Ovary (tissue), 9 donors: ENCODE data around the gene DERL2. TPM values are rescaled to one million over a fixed set of nuclear protein-coding genes. Genes with fewer than 3 reads are reported as not detected.
"Not testable (repeated sequence)": the region's sequence is repeated elsewhere in the genome, so short reads cannot be mapped to it uniquely, and the experiment has no call there.

Source experiments
- DNase-seq, 5 donors: peaks; one replicate each; pipeline ENCODE4 v3.0.0-alpha.2; 2019 to 2020
- H3K27ac ChIP-seq, 2 donors: fragments of 200-600 bp; one replicate each; pipeline versions ENCODE4 v1.5.1 to v1.8.0; 2019 to 2022
- H3K27me3 ChIP-seq: fragments of 200-600 bp; one replicate; pipeline ENCODE4 v1.8.0; 2022
- H3K36me3 ChIP-seq: fragments of 200-600 bp; sonication (generic); one replicate; pipeline ENCODE4 v1.5.1; 2019
- H3K4me1 ChIP-seq: one replicate; pipeline ENCODE4 v1.8.1; 2013; ENCODE audit warnings: mild to moderate bottlenecking, moderate library complexity; ENCODE audit not compliant: insufficient read depth
- H3K4me3 ChIP-seq: fragments of 200-600 bp; sonication (generic); one replicate; pipeline ENCODE4 v1.5.1; 2017
- H3K9me3 ChIP-seq, 2 donors: fragments of 200-600 bp in 1 of 2; sonication (generic) in 1 of 2; one replicate each; pipeline versions ENCODE4 v1.5.1 to v1.8.1; 2013 to 2019; ENCODE audit warnings: mild to moderate bottlenecking in 1 of 2, moderate library complexity in 1 of 2
- CTCF ChIP-seq, 3 donors: fragments of 450-650 bp in 2 of 3; fragments of 200-600 bp in 1 of 3; IDR thresholded peaks; one replicate each; pipeline versions ENCODE4 v1.5.1 to v1.8.0; 2016 to 2022; ENCODE audit warnings: antibody characterized with exemption in 3 of 3, mild to moderate bottlenecking in 1 of 3
- EP300 ChIP-seq: sonication (generic); formaldehyde crosslinking; IDR thresholded peaks from one replicate; pipeline ENCODE4 v1.6.1; 2017; ENCODE audit warnings: antibody characterized with exemption
- POLR2A ChIP-seq: fragments of 450-650 bp; IDR thresholded peaks from one replicate; pipeline ENCODE4 v1.6.1; 2017; ENCODE audit warnings: antibody characterized with exemption, mild to moderate bottlenecking, moderate library complexity
- WGBS, 3 donors: extraction: QIAGEN DNeasy Blood & Tissue Kit in 1 of 3; methylation state at CpG; one replicate each; pipeline versions ENCODE4 v1.1.5 to v1.1.7; 2013 to 2017; 5-methylcytosine and 5-hydroxymethylcytosine counted together
- intact Hi-C, 4 donors: fragments of 100-400 bp; cut with DNase I; formaldehyde crosslinking; loops; one replicate each; pipeline versions ENCODE4 v1.11.0 to v1.15.1; 2022 to 2023
- polyA plus RNA-seq, 2 donors: library from polyadenylated mRNA; stranded (reverse); fragments of 200-250 nt in 1 of 2; fragments of 350-450 nt in 1 of 2; fragmentation: Illumina TruSeq in 1 of 2; extraction: RNeasy Lipid Tissue Mini Kit (QIAGEN cat#74804) in 1 of 2; gene quantifications; one replicate each; pipeline ENCODE4 v1.2.3, GENCODE V29; 2013 to 2014
- total RNA-seq, 7 donors: library from RNA; depleted of rRNA in 2 of 7; stranded (reverse); fragments of >200 nt in 2 of 7; fragmentation: NEBNext Ultra II Directional in 3 of 7; extraction: Animal tissue kit (Norgen Biotek cat#: 25700) in 3 of 7; gene quantifications; one replicate each; pipeline versions ENCODE4 v1.1.0 to v1.2.4, GENCODE V29; 2016 to 2023
- donor health status: DM: no; HTN: no; CAD: no; lungs with moderate emphysema.
- donor health status: DM: no; HTN: no; CAD: no.
- donor health status: Bipolar disorder and iron deficiency.
- donor health status: DM: yes; HTN: yes; CAD: no.
- donor health status: DM: no; HTN: no; CAD: no.
- donor health status: DM: yes; HTN: yes; CAD: no.

The DERL2 gene
- total and polyA plus RNA-seq, 9 donors = 15.1 to 68.6 (median 51.2) TPM

- Histone ChIP-seq H3K27me3 (no peaks in the 10 kb centered on the region), H3K4me3 (peak overlapping the region; percentile 75), H3K36me3 (no peaks in the 10 kb centered on the region), H3K9me3 (no peaks in the 10 kb centered on the region), H3K27ac (peak overlapping the region in 1 of 2 donors; percentile 55), H3K4me1 (peaks cover 2% of the 10 kb centered on the region)
- intact Hi-C loops = no loop called here
- WGBS, 3 donors = 6 to 30% (median 12%) methylated on average over 1 of the region's 1 CpG
- DNase-seq = no peak
- TF ChIP-seq EP300 (no peak), CTCF (IDR thresholded peaks at IDR 0.05) (no peak), POLR2A (no peak)
Observed at GRCh38 chr17:5439446-5439764, 46.6 kb downstream of the DERL2 start.

DNA sequence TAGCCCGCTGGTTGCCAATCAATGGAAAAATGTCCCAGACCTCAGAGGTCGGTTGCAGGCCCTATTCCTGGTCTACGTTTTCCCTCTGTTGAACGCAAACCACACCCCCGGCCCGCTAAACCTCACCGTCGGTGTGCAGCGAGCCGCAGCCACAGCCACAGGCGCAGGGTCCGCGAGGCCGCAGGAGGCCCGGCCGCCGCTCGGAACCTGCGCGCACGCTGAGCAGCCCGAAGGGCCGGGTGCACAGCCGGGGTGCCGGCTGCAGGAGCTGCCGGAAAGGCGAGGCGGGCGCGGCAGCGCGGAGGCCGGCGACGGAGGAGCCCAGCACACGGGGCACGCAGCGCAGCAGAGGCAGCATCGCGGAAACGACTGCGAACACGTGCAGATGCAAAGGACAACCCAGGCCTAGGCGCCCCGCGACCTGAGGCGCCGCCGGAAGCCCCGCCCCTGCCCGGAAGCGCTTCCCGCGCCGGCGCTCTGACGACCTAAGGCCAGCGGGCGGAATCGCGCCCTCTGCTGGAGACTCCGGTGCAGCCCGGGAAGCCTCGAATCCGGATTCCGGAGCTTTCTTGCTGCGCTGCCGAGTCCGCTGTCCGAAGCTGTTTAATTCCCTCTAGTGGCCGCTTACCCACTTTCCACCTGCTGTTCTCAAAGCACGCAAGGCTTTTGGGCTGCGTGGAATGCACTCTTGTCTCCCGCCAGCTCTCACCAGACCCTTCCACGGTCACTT lies 47.1 kb downstream of the DERL2 start, which contains the start of gene C1QBP:
C1QBP (minus strand) TSS at position 440 of the 730 bp plus-strand sequence; CDS start at position 358, 82 bp downstream.
- Histone ChIP-seq H3K9me3 (no peaks in the 10 kb centered on the region), H3K36me3 (no peaks in the 10 kb centered on the region), H3K27ac (peak within 1 kb of the TSS in 1 of 2 donors; percentile 55), H3K4me3 (peak within 1 kb of the TSS; percentile 75), H3K4me1 (peaks cover 2% of the 10 kb centered on the region), H3K27me3 (no peaks in the 10 kb centered on the region)
- 0 to 1% (median 0%) methylated on average over 55 to 75 of the region's 75 CpGs for WGBS, 3 donors
- DNase-seq = peak; percentile 83 to 96 (median 93)
- TF ChIP-seq EP300 (no peak), CTCF (IDR thresholded peaks at IDR 0.05) (peak; percentile 95 to 100 (median 96)), POLR2A (peak; percentile 38)
- intact Hi-C loops = no loop called here

GRCh38 chr17:5437721-5438317 lies 48.2 kb downstream of the DERL2 start:
- DNase-seq = no peak
- H3K27me3 ChIP-seq = no peaks in the 10 kb centered on the region
- H3K4me3 ChIP-seq = peak overlapping the region; percentile 75
- intact Hi-C loops = no loop called here
- no peak overlapping the region for H3K27ac ChIP-seq
- TF ChIP-seq POLR2A (no peak), EP300 (no peak), CTCF (IDR thresholded peaks at IDR 0.05) (no peak)
- no peaks in the 10 kb centered on the region for H3K36me3 ChIP-seq
- WGBS, 3 donors = 44 to 52% (median 46%) methylated on average over 5 of the region's 5 CpGs
- peaks cover 2% of the 10 kb centered on the region for H3K4me1 ChIP-seq
- no peaks in the 10 kb centered on the region for H3K9me3 ChIP-seq

DNA sequence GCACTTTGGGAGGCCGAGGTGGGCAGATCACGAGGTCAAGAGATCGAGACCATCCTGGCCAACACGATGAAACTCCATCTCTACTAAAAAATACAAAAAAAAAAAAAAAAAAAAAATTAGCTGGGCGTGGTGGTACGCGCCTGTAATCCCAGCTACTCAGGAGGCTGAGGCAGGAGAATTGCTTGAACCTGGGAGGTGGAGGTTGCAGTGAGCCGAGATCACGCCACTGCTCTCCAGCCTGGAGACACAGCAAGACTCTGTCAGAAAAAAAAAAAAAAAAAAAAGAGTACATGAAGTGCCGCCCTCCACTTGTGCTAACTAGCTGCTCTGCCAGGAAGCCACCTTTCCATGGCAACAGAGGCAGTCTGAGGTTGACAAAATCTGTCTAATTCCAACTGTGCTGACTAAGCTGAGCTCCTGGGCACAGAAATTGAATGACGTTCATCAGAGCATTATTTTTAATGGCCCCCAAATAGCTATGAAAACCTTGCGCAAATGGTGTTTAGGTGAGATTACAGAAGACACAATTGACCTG lies 50.1 kb downstream of the DERL2 start:
- H3K4me3 ChIP-seq, H3K27ac ChIP-seq, H3K27me3 ChIP-seq, H3K4me1 ChIP-seq, intact Hi-C loops, DNase-seq, H3K36me3 ChIP-seq, H3K9me3 ChIP-seq: not testable (repeated sequence)
- 82 to 89% (median 89%) methylated on average over 9 to 12 of the region's 12 CpGs for WGBS, 3 donors

DNA sequence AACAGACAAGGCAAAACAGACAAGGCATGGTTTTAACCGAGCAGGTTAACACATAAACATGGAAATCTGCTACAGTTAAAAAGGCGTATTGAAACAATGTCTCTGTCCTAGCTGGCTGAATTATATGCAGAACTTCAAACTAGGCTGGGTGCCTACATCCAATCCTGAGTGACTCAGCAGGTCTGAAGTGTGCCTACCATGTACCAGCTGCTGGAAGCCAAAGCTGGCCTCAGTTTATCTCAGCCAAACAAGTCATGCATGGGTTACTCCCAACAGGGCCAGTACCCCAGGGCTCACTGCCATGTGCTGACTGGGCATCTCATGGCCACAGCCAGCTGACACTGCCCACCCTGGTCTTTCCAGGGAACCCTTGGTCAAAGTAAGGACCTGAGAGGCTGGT lies 51.0 kb downstream of the DERL2 start:
- Histone ChIP-seq H3K27ac (no peak overlapping the region), H3K4me1 (peaks cover 2% of the 10 kb centered on the region), H3K27me3 (no peaks in the 10 kb centered on the region), H3K9me3 (no peaks in the 10 kb centered on the region), H3K36me3 (no peaks in the 10 kb centered on the region), H3K4me3 (no peak overlapping the region)
- intact Hi-C loops = no loop called here
- TF ChIP-seq CTCF (IDR thresholded peaks at IDR 0.05) (no peak), POLR2A (no peak), EP300 (no peak)
- DNase-seq = no peak
- 89 to 96% (median 92%) methylated on average over 2 of the region's 2 CpGs for WGBS, 3 donors
